ENCODE measurements around the gene ARHGEF25. TPM values are rescaled to one million over a fixed set of nuclear protein-coding genes. Genes with fewer than 3 reads are reported as not detected.

The ARHGEF25 gene
- total and polyA plus RNA-seq, 2 of the 13 experiments (the other 11 are each of a cell fraction or from before 2014, with no cell fraction given) = 11.5 to 12.5 TPM

DNA sequence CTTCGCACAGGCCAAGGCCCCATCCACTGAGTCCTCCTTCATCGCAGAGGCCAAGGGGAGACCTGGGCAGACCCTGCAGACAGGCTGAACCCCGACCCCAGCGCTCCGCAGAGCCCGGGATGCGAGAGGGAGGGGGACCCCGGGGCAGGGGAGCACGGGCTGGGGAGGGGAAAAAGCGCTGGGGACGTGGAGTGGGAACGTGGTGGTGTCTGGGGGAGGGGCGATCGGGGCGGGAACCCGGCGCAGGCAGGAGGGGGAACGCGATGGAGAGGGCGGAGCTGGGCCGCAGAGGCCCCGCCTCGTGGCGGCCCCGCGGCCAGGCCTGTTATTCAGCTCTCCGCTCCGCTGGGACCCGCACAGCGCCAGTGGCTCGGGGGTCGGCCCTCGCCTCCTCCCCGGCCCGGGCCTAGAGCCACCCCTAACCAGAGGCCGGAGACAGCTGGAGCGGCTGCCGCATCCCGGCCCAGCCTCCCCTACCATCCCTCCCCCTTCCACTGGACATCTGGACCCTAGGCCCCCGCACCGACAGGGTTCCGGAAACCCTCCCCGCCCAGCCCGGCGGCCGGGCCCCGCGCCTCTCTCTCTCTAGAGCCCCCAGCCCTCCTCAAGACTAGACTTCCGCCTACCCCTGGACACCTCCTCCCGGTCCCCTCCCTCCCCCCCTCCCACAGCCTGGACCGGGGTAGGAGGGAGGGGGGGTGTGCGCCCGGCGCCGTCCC lies at the start of gene ARHGEF25 (continued):
- TF ChIP-seq, protein P1, sequence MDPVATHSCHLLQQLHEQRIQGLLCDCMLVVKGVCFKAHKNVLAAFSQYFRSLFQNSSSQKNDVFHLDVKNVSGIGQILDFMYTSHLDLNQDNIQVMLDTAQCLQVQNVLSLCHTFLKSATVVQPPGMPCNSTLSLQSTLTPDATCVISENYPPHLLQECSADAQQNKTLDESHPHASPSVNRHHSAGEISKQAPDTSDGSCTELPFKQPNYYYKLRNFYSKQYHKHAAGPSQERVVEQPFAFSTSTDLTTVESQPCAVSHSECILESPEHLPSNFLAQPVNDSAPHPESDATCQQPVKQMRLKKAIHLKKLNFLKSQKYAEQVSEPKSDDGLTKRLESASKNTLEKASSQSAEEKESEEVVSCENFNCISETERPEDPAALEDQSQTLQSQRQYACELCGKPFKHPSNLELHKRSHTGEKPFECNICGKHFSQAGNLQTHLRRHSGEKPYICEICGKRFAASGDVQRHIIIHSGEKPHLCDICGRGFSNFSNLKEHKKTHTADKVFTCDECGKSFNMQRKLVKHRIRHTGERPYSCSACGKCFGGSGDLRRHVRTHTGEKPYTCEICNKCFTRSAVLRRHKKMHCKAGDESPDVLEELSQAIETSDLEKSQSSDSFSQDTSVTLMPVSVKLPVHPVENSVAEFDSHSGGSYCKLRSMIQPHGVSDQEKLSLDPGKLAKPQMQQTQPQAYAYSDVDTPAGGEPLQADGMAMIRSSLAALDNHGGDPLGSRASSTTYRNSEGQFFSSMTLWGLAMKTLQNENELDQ (CRISPR knock-in tag; IDR thresholded peaks at IDR 0.05; ENCODE audit: borderline replicate concordance) = no peak
- TF ChIP-seq ZNF121 (CRISPR knock-in tag; IDR thresholded peaks at IDR 0.05) (no peak), TCF7L2 (IDR thresholded peaks at IDR 0.05; ENCODE audit: low read depth, low read length) (no peak), HNRNPL (IDR thresholded peaks at IDR 0.05; ENCODE audit: low read depth, low read length) (no peak), ZNF136 (CRISPR knock-in tag; IDR thresholded peaks at IDR 0.05; ENCODE audit: low read depth) (0 out of 2 replicates have a peak, but pooled peaks have one; percentile 32), ZBTB7A (CRISPR knock-in tag; IDR thresholded peaks at IDR 0.05) (no peak), RBM39 (IDR thresholded peaks at IDR 0.05; ENCODE audit: low read depth, low read length, poor library complexity, severe bottlenecking) (no peak), TAF1 (CRISPR knock-in tag; IDR thresholded peaks at IDR 0.05) (peak; percentile 63; the same call in 1 of the 2 replicates), HNRNPK (IDR thresholded peaks at IDR 0.05; ENCODE audit: low read depth, low read length, poor library complexity, severe bottlenecking) (peak; percentile 99), ZNF674 (CRISPR knock-in tag; IDR thresholded peaks at IDR 0.05; ENCODE audit: low read depth) (no peak), ZNF557 (CRISPR knock-in tag; IDR thresholded peaks at IDR 0.05) (0 out of 2 replicates have a peak, but pooled peaks have one; percentile 73), MAZ (IDR thresholded peaks at IDR 0.05; ENCODE audit: borderline replicate concordance, low read depth, low read length) (0 out of 2 replicates have a peak, but pooled peaks have one; percentile 24), MAZ (CRISPR knock-in tag; IDR thresholded peaks at IDR 0.05; ENCODE audit: low read depth) (0 out of 2 replicates have a peak, but pooled peaks have one; percentile 25), NR2F6 (IDR thresholded peaks at IDR 0.05) (no peak), NR2F6 (CRISPR knock-in tag; IDR thresholded peaks at IDR 0.05) (no peak), MYC (CRISPR knock-in tag; IDR thresholded peaks at IDR 0.05; ENCODE audit: borderline replicate concordance) (peak; percentile 86; the same call in 1 of the 2 replicates), ZNF558 (CRISPR knock-in tag; IDR thresholded peaks at IDR 0.05; ENCODE audit: borderline replicate concordance) (peak; percentile 44; the same call in 1 of the 2 replicates), ZNF468 (CRISPR knock-in tag; IDR thresholded peaks at IDR 0.05) (no peak)
- TF ChIP-seq, protein P2, sequence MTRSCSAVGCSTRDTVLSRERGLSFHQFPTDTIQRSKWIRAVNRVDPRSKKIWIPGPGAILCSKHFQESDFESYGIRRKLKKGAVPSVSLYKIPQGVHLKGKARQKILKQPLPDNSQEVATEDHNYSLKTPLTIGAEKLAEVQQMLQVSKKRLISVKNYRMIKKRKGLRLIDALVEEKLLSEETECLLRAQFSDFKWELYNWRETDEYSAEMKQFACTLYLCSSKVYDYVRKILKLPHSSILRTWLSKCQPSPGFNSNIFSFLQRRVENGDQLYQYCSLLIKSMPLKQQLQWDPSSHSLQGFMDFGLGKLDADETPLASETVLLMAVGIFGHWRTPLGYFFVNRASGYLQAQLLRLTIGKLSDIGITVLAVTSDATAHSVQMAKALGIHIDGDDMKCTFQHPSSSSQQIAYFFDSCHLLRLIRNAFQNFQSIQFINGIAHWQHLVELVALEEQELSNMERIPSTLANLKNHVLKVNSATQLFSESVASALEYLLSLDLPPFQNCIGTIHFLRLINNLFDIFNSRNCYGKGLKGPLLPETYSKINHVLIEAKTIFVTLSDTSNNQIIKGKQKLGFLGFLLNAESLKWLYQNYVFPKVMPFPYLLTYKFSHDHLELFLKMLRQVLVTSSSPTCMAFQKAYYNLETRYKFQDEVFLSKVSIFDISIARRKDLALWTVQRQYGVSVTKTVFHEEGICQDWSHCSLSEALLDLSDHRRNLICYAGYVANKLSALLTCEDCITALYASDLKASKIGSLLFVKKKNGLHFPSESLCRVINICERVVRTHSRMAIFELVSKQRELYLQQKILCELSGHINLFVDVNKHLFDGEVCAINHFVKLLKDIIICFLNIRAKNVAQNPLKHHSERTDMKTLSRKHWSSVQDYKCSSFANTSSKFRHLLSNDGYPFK (CRISPR knock-in tag; IDR thresholded peaks at IDR 0.05; ENCODE audit: borderline replicate concordance) = peak; percentile 32; the same call in 1 of the 2 replicates
- TF ChIP-seq, protein P3, sequence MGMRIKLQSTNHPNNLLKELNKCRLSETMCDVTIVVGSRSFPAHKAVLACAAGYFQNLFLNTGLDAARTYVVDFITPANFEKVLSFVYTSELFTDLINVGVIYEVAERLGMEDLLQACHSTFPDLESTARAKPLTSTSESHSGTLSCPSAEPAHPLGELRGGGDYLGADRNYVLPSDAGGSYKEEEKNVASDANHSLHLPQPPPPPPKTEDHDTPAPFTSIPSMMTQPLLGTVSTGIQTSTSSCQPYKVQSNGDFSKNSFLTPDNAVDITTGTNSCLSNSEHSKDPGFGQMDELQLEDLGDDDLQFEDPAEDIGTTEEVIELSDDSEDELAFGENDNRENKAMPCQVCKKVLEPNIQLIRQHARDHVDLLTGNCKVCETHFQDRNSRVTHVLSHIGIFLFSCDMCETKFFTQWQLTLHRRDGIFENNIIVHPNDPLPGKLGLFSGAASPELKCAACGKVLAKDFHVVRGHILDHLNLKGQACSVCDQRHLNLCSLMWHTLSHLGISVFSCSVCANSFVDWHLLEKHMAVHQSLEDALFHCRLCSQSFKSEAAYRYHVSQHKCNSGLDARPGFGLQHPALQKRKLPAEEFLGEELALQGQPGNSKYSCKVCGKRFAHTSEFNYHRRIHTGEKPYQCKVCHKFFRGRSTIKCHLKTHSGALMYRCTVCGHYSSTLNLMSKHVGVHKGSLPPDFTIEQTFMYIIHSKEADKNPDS (CRISPR knock-in tag; IDR thresholded peaks at IDR 0.05) = no peak
- TF ChIP-seq, protein P4, sequence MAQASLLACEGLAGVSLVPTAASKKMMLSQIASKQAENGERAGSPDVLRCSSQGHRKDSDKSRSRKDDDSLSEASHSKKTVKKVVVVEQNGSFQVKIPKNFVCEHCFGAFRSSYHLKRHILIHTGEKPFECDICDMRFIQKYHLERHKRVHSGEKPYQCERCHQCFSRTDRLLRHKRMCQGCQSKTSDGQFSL (CRISPR knock-in tag; IDR thresholded peaks at IDR 0.05) = 0 out of 2 replicates have a peak, but pooled peaks have one; percentile 32
